Panc1 (cell line): ENCODE data around the gene TSSC4. TPM values are rescaled to one million over a fixed set of nuclear protein-coding genes. Genes with fewer than 3 reads are reported as not detected.

ENCODE experiments used
- ATAC-seq: fragments of 200-7000 bp; cut with Tn5 transposase; 2 replicates; pipeline ENCODE4 v1.9.1; 2020; ENCODE audit warnings: mild to moderate bottlenecking, moderate library complexity
- BruUV-seq: library from RNA; stranded (reverse); fragments of 400-500 nt; replicated peaks from 2 replicates; lab custom pipeline; 2021; lab: Mats Ljungman, UMichigan
- CTCF ChIA-PET: fragments of 300-600 bp; sonication (Branson Sonifier 250); formaldehyde crosslinking; loops from one replicate; lab custom pipeline; 2022; ENCODE audit warnings: antibody characterized with exemption; lab: Charles Lee
- POLR2A ChIA-PET: fragments of 300-600 bp; sonication (Branson Sonifier 250); formaldehyde crosslinking; loops from one replicate; lab custom pipeline; 2022; ENCODE audit warnings: antibody characterized with exemption; lab: Charles Lee
- DNase-seq: peaks from one replicate; pipeline ENCODE4 v3.0.0-alpha.2; 2010; ENCODE audit warnings: low read depth, low spot score
- H3K27ac ChIP-seq: 2 replicates; pipeline ENCODE4 v1.5.1; 2011; ENCODE audit warnings: mild to moderate bottlenecking, low read length, inconsistent platforms
- H3K27me3 ChIP-seq: fragments of 200-500 bp; sonication (Bioruptor generic); 2 replicates; pipeline ENCODE4 v1.6.0; 2014; ENCODE audit warnings: low read length, inconsistent platforms; ENCODE audit not compliant: control insufficient read depth, insufficient read depth
- H3K36me3 ChIP-seq: fragments of 200-500 bp; sonication (Bioruptor generic); 2 replicates; pipeline ENCODE4 v1.5.1; 2014; ENCODE audit warnings: inconsistent platforms, mild to moderate bottlenecking, low read length, moderate library complexity; ENCODE audit not compliant: control insufficient read depth, insufficient read depth
- H3K4me1 ChIP-seq: 2 replicates; pipeline ENCODE4 v1.5.1; 2011; ENCODE audit warnings: inconsistent platforms, mild to moderate bottlenecking, low read length, moderate library complexity; ENCODE audit not compliant: control insufficient read depth, insufficient read depth
- H3K4me3 ChIP-seq, 2 experiments: 2 replicates each; pipeline ENCODE4 v1.5.1; 2011 to 2012; ENCODE audit warnings: low read depth in 2 of 2, low read length in 2 of 2, mild to moderate bottlenecking in 2 of 2, inconsistent platforms in 1 of 2, moderate library complexity in 1 of 2
- H3K9me3 ChIP-seq: fragments of 200-500 bp; sonication (Bioruptor generic); 2 replicates; pipeline ENCODE4 v1.5.1; 2014; ENCODE audit warnings: low read depth, mild to moderate bottlenecking, inconsistent platforms, low read length, moderate library complexity; ENCODE audit not compliant: control insufficient read depth, insufficient read depth
- CTCF ChIP-seq: fragments of 450-650 bp; IDR thresholded peaks from 2 replicates; pipeline ENCODE4 v1.5.1; 2017; ENCODE audit warnings: mild to moderate bottlenecking
- POLR2AphosphoS5 ChIP-seq: IDR thresholded peaks from 2 replicates; pipeline ENCODE4 v1.6.1; 2012; ENCODE audit warnings: mild to moderate bottlenecking, low read depth, low read length, moderate library complexity
- REST ChIP-seq, 2 experiments: IDR thresholded peaks; 2 replicates each; pipeline ENCODE4 v1.6.1; 2011 to 2012; ENCODE audit warnings: low read depth in 2 of 2, control low read depth in 1 of 2, low read length in 1 of 2, mild to moderate bottlenecking in 1 of 2, moderate library complexity in 1 of 2; ENCODE audit not compliant: insufficient read depth in 1 of 2
- SIN3A ChIP-seq: IDR thresholded peaks from 2 replicates; pipeline ENCODE4 v1.6.1; 2012; ENCODE audit warnings: low read depth, mild to moderate bottlenecking, low read length, moderate library complexity, borderline replicate concordance; ENCODE audit not compliant: insufficient read depth
- TCF7L2 ChIP-seq: IDR thresholded peaks from 2 replicates; pipeline ENCODE4 v1.6.1; 2011; ENCODE audit warnings: mild to moderate bottlenecking, low read depth, low read length, inconsistent platforms
- in situ Hi-C: cut with HindIII; loops from 2 replicates; pipeline ENCODE4 v1.10.0; 2016; ENCODE audit warnings: low sequenced_read_pairs, low pct_unique_long_range_greater_than_20kb
- intact Hi-C: fragments of 100-400 bp; cut with micrococcal nuclease; formaldehyde crosslinking; loops from one replicate; pipeline ENCODE4 v1.10.0; 2022; ENCODE audit not compliant: unreplicated experiment
- total RNA-seq: library from RNA; stranded (reverse); gene quantifications from one replicate; pipeline ENCODE4 v1.2.1, GENCODE V29; 2021; ENCODE audit not compliant: unreplicated experiment

Gene TSSC4
- total RNA-seq, 1 experiment from 2014 or later = 132 TPM

DNA sequence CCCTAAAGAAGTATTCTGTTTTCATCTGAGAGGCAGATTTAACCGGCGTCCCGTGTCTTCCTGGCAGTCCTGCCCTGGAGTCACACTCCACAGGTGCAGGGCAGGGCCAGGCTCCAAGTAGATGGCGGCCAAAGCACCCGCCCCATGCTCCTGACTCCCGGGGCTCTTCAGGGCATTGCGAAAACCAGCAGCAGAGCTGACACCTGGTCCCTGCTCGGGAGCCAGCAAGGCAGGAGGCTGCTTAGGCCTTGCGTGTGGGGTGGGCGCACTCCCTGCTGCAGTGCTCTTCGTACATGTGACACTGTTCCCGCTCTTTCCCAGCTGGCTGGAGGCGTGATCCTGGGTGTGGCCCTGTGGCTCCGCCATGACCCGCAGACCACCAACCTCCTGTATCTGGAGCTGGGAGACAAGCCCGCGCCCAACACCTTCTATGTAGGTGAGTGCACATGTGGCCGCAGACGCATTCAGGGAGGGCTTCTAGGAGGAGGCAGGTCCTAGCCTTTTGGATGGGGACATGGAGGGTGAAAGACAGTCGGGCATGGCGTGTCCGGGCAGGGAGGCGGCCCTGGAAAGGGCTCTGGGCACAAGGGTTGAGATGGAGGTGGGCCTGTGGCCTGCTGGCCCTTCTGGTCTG, 10.3 kb upstream of the TSSC4 start:
- no peaks in the 10 kb centered on the region for H3K27me3 ChIP-seq
- no peaks in the 10 kb centered on the region for H3K9me3 ChIP-seq
- ChIA-PET POLR2A (no interaction called here), CTCF (interaction anchor here (0.5 to 0.6 kb wide), 2 partner anchors 22 to 127 kb away, joined by 3 to 5 read pairs; no protein-coding TSS in a partner anchor)
- TF ChIP-seq REST (IDR thresholded peaks at IDR 0.05; ENCODE audit: insufficient read depth in 1 of 2, low read depth in 2 of 2, low read length in 1 of 2) = no peak
- no peak for TF ChIP-seq POLR2AphosphoS5
- TF ChIP-seq SIN3A = no peak
- TF ChIP-seq TCF7L2 = no peak
- TF ChIP-seq CTCF = no peak
- H3K36me3 ChIP-seq = no peaks in the 10 kb centered on the region
- peaks cover 32% of the 10 kb centered on the region for H3K4me1 ChIP-seq
- H3K4me3 ChIP-seq = no peak overlapping the region
- no peak for DNase-seq
- no TSS peak for BruUV-seq
- in situ Hi-C loops (no loop called here), intact Hi-C loops (no loop called here)
- ATAC-seq = no peak
- H3K27ac ChIP-seq = no peak overlapping the region

DNA sequence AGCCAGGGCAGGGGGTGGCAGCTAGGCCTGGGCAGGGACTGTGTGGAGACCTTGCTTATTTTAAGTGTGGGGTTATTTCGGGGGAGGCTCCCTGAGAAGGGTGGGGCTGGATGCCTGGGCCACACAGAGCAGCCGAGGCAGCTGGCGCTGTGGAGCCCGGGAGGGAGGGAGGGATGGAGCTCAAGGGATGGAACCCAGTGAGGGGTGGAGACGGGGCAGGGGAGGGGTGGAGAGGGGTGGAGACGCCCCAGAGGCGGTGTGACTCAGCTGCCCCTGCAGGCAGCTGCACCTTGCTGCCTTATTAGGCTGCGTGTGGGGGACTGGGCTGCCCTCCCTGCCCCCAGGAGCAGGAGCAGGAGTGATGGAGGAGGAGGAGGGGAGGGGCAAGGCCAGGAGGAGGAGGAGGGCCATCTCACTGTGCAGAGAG, 9.8 kb upstream of the TSSC4 start:
- Histone ChIP-seq H3K27me3 (no peaks in the 10 kb centered on the region), H3K4me1 (peaks cover 32% of the 10 kb centered on the region), H3K36me3 (no peaks in the 10 kb centered on the region), H3K27ac (no peak overlapping the region), H3K9me3 (no peaks in the 10 kb centered on the region), H3K4me3 (no peak overlapping the region)
- CTCF ChIA-PET = interaction anchor here (0.5 to 0.6 kb wide), 2 partner anchors 23 to 128 kb away, joined by 3 to 5 read pairs; no protein-coding TSS in a partner anchor
- no TSS peak for BruUV-seq
- TF ChIP-seq POLR2AphosphoS5 (no peak), REST (IDR thresholded peaks at IDR 0.05; ENCODE audit: insufficient read depth in 1 of 2, low read depth in 2 of 2, low read length in 1 of 2) (no peak), TCF7L2 (no peak), CTCF (no peak), SIN3A (no peak)
- DNase-seq (no peak), ATAC-seq (peak; percentile 33)
- intact Hi-C loops (no loop called here), in situ Hi-C loops (no loop called here)
- POLR2A ChIA-PET = no interaction called here
